Superior temporal gyrus (tissue), 1 donor: Measurements from ENCODE around the gene CASP10.
"Not testable (repeated sequence)": the region's sequence is repeated elsewhere in the genome, so short reads cannot be mapped to it uniquely, and the experiment has no call there.

Experiments
- DNase-seq: peaks from one replicate; pipeline ENCODE4 v3.0.0-alpha.2; 2016; ENCODE audit errors: extremely low spot score

CASP10 gene

GRCh38 chr2:201156036-201156435 lies 26.9 kb upstream of the CASP10 start:
- no peak for DNase-seq

GRCh38 chr2:201156640-201157039 lies 26.3 kb upstream of the CASP10 start:
- DNase-seq = no peak

DNA sequence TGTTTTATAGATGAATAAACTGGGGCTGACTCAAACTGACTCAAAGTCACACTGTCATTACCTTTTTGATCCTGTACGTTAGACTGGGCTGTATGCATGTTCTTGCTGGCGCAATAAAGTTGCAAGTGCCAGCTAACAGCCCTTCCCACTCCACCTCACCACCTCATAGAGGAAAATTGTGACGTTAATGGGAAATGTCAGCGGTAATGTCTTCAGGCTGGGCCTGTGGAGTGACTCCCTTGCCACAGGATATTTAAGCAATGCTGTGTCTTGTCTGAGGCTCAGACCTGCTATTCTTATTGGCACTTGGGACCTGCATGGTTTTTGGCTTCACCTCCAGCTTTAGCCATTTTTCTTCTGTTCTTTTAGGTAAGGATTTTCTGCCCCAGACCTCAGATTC lies 25.2 kb upstream of the CASP10 start:
- no peak for DNase-seq

- DNase-seq = peak; percentile 96
These were observed 24.6 kb upstream of the CASP10 start for GRCh38 chr2:201158111-201158929.

DNA sequence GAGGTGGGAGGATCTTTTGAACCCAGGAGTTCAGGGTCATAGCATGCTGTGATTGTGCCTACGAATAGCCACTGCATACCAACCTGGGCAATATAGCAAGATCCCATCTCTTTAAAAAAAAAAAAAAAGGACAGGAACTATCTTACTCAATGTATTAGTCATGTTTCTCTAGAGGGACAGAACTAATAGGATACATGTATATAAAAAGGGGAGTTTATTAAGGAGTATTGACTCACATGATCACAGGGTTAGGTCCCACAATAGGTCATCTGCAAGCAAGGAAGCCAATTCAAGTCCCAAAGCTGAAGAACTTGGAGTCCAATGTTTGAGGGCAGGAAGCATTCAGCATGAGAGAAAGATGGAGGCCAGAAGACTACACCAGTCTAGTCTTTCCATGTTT lies 18.8 kb upstream of the CASP10 start:
- DNase-seq = no peak

DNA sequence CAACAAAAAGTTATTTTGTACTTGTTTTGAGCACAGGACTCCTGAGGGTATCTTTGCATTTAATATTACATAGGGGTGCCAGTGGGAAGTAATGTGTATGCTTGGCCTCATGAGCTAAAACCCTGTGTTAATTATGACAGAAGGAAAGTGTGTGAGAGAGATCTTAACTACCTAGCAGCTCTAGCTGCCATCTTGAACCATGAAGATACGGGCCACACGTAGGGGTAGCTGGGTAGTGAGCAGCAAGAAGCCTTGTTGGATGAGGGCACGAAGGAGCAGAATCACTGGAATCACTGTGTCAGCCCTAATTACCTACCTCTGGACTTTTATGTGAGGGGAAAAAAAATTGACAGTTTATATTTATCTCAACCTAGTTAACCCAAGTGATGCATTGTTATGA lies 15.4 kb upstream of the CASP10 start:
- no peak for DNase-seq

DNA sequence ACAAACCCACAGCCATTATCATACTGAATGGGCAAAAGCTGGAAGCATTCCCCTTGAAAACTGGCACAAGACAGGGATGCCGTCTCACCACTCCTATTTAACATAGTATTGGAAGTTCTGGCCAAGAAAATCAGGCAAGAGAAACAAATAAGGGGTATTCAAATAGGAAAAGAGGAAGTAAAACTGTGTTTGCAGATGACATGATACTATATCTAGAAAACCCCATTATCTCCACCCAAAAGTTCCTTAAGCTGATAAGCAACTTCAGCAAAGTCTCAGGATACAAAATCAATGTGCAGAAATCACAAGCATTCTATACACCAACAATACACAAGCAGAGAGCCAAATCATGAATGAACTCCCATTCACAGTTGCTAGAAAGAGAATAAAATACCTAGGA lies 14.4 kb upstream of the CASP10 start:
- not testable (repeated sequence) for DNase-seq

- DNase-seq = no peak
These were observed 11.6 kb upstream of the CASP10 start for GRCh38 chr2:201171259-201171814.

DNA sequence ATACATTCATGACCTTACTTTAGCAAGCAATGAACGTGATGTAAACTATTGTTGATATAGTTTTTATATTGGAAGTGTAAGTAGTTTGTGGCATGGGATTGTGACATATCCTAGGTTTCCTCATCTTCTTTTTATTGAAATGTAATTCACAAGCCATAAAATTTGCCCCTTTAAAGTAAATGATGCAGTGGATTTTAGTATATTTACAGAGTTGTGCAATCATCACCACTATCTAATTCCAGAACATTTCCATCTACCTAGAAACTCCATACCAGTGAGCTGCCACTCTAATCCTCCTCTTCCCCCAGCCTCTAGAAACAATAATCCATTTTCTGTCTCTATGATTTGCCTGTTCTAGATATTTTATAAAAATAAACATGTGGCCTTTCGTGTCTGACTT lies 10.7 kb upstream of the CASP10 start:
- DNase-seq = no peak

DNA sequence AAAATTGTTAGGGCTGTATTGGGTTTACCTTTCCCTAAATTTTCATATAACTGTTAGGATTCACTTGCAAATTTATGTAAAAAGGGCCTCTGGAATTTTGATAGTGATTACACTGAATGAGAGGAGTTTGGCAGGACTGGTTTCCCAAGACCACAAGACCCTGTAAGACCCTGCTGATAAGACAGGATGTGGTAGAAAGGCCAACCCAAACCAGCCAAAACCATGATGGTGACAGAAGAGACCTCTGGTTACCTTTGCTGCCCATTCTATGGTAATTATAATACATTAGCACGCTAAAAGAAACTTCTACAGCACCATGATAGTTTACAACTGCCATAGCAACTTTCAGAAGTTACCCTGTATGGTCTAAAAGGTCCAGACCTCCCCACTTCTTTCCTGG lies 8.3 kb upstream of the CASP10 start:
- no peak for DNase-seq

GRCh38 chr2:201176081-201176481 lies 6.9 kb upstream of the CASP10 start:
- no peak for DNase-seq

DNA sequence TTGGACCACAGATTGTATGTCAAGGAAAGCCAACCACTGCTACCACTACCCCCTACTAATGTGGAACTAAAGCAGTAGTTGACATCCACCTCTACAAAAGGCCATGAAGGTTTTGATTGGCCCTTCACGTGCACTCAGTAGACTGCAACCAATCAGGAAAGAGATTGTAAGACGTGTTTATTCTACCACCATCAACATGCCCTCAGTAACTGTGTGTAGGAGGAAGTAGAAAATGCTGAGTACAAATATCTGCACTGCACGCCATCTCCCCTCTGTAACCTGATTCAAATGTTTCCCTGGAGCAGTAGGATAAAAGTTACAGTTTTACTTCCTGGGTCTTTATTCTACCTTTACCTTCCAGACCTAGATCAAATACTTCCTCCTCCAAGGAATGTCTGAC lies 2.9 kb upstream of the CASP10 start:
- no peak for DNase-seq

DNA sequence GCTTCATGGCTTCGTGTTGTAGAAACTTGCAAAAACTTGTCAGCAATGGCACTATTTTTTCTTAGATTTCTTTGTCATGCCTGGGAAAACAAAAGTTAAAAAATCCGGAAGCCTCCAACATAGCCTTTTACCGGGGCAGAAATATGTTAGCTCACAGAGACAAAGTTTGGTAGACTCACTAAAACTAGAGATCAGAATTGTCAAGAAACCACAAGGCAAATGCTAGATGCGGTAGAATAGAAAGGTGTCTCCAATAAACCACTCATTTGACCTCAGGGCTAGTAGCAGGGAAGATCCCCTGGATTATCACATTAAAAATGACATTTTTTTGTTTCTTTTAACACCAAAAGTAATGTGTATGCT lies 405 bp downstream of the CASP10 start:
- no peak for DNase-seq

DNA sequence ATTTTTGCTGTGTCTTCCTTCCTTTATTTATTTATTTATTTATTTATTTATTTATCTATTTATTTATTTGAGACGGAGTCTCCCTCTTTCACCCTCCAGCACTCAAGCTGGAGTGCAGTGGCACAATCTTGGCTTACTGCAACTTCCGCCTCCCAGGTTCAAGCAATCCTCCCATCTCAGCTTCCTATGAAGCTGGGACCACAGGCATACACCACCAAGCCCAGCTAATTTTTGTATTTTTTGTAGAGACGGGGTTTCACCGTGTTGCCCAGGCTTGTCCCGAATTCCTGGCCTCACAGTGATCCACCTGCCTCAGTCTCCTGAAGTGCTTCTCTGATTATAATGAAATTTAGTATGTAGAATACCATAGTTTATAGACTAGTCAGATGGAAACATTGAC lies 894 bp downstream of the CASP10 start:
- not testable (repeated sequence) for DNase-seq

- DNase-seq = not testable (repeated sequence)
These were observed 1.3 kb downstream of the CASP10 start for GRCh38 chr2:201184248-201184647.

- DNase-seq = no peak
These were observed 2.9 kb downstream of the CASP10 start for GRCh38 chr2:201185863-201186262.

- no peak for DNase-seq
These were observed 4.0 kb downstream of the CASP10 start for GRCh38 chr2:201186982-201187381.

DNA sequence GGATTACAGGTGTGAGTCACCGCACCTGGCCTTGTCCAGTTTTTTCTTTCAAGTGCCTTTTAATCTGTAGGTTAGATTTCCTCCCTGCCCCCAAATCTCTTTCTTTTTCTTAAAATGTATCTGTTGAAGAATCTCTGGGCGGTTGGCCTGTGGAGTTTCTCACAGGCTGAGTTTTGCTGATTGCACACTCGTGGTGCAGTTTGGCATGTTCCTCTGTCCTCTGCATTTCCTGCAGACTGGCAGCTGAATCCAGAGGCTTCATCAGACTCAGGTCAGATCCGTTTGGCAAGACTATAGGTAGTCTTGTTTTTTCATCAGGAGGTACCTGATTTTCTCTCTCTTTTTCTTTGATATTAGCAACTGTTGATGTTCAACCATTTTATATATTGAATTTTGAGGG lies 5.5 kb downstream of the CASP10 start:
- no peak for DNase-seq

GRCh38 chr2:201191132-201191875 lies 8.4 kb downstream of the CASP10 start:
- no peak for DNase-seq

- DNase-seq = no peak
These were observed 11.2 kb downstream of the CASP10 start for GRCh38 chr2:201194097-201194496.

DNA sequence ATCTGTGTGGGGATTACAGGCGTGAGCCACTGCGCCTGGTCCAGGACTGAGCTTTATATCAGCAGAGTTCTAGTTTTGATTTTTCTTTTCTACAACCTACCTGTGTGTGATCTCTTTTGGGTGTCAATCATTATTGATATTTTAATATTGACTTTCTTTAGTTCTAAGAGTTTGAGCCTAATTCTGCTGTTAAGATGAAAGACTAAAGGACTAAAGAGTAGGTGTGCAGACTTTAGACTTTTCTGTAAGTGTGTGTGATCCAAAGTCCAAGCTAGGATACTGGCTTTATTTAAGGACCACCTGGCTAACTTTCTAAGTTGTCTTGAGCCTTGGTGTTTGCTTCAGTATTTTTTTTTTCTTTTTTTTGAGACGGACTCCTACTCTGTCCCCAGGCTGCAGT lies 12.4 kb downstream of the CASP10 start:
- no peak for DNase-seq

DNA sequence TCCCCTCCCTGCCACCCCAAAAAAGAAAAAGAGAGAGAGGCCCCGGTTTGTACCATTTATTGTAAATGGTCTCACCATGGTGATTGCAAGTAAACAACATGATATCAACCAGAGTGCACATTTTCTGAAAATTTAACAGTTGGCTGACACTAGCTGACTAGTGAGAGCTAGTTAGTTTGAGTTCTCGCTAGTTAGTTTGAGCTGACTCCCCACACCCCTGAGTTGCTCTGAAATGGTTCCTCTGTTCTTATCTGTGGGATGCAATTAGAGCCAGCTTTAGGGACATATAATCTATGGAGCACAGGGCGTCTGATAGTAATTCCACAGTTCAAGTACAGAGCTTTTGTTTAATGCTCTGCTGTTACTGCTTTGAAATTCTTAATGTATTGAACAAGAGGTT lies 13.1 kb downstream of the CASP10 start:
- no peak for DNase-seq

GRCh38 chr2:201196803-201197202 lies 13.9 kb downstream of the CASP10 start:
- DNase-seq = no peak
